Stimulated activated CD8-positive, alpha-beta memory T cell treated with anti-CD3 and anti-CD28 coated beads, Interleukin-12 subunit alpha, Interleukin-12 subunit beta, amount 100 ng/mL, for 4 hours (primary cell): ENCODE data around the gene KYAT1.
A peak's percentile ranks its signal among the peaks of the same experiment; 100 is the strongest.

Source experiments
- DNase-seq: peaks from one replicate; pipeline ENCODE4 v3.0.0-alpha.2; 2020; ENCODE audit warnings: low read depth

Gene KYAT1

DNA sequence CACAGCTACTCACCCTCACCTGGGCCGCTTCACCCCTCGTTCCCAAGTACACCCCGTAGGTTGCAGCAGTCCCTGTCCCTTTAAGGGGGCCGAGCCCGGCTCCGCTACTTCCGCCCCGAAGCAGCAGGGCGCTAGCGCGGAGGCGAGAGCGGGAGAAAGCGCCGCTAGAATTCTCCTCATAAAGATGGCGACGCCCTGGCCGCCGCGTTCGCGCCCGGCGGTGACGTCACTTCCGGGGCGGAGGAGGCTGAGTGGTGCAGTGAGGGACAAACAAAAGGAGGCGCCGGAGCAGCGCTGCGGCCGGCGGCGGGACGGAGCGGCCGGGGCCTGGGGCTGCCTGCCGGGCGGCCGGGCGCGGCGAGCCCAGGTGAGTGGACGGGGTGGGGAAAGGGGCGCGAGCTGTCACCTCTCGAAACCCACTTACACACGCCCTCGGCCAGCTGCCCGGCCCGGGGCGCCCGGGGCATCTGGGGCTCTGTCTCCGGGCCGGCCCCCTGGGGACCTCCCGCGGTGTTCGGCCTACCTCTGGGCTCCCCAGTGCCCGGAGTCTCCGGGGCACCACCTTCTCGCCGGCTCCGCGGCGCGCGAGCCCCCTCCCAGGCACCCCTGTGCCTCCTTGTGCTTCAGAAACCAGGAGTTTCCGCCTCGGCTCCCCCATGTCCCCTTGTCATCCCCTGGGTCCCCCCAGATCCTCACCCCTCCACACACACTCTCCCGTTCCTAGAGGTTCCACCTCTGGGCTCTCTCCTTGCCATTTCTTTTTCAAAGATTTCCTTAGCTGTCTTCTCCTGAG is at the start of gene KYAT1, which contains the start of gene LRRC8A:
Gene KYAT1 (minus strand): TSS at position 67 of the 793 bp plus-strand sequence. CDS start 36,545 bp downstream, outside the sequence.
Gene LRRC8A (plus strand): TSS at position 250 of the 793 bp plus-strand sequence. CDS start 25,032 bp downstream, outside the sequence.
- DNase-seq, result peak; percentile 98

DNA sequence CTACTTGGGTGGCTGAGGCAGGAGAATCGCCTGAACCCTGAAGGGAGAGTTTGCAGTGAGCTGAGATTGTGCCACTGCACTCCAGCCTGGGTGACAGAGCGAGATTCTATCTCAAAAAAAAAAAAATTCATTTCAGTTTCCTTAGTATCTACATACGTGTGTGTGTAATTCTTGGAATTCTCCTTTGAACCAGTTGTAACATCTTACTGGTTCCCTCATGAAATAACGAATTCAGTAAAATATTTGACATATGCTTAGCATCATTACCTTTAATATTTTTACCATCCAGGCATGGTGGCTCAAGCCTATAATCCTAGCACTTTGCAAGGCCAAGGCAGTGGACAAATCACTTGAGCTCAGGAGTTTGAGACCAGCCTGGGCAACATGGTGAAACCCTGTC is 47.8 kb upstream of the KYAT1 start:
- DNase-seq, result no peak

DNA sequence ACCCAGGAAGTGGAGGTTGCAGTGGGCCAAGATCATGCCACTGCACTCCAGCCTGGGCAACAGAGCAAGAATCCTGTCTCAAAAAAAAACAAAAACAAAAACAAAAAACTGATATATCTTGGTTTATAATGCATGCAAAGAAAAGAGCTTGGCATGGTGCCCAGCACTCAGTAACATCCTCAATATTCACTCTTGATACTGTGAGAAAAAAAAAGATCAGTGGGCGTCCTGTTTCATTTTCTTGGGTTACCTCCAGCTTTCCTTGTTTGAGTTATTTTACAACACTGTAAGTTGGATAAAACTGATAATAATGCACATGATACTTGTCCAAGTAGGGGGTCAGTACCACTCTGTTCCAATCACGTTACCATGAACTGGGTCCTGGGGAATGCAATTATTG is 46.9 kb upstream of the KYAT1 start:
- no peak for DNase-seq

DNA sequence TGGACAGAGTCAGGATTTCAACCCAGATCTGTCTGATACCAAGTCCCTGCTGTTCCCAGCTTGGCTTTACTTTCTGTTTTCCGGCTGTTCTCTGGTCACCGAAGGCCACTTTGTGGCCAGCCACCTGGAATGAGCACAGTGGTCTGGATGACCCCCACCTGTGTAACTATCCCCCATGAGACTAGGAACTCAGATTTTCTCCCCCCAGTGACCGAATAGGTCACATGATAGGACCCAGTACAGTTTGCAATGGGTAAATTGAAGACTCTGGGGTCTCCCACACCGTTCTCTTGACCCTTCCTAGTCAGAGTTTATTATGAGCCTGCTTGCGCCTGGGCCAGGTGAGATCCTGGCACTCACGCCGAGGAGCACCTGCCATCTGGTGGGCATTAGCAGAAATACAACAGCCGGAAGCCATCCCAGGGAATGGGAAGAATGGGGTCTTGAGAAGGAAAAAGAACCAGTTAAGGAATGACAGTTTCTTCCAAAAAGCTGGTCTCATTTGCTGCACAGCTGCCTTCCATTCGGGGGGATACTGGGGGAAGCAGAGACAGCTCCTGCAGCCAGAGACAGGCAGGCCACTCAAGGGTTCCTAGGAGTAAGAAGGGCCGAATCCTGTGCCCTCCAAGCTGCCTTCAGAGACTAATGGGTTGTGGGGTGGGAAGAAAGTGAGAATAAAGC is 46.1 kb upstream of the KYAT1 start:
- no peak for DNase-seq

- DNase-seq, result no peak
These were observed 41.7 kb upstream of the KYAT1 start for GRCh38 chr9:128923493-128923883.

- no peak for DNase-seq
These were observed 40.4 kb upstream of the KYAT1 start for GRCh38 chr9:128921881-128922763.

- DNase-seq, result no peak
These were observed 38.8 kb upstream of the KYAT1 start, which contains the start of gene PHYHD1 for GRCh38 chr9:128920381-128921058. Gene PHYHD1 (plus strand): TSS chr9:128920982. CDS start chr9:128922324, 1,342 bp downstream.

- DNase-seq, result no peak
These were observed 37.8 kb upstream of the KYAT1 start for GRCh38 chr9:128919402-128920089.

- DNase-seq, result no peak
These were observed 37.2 kb upstream of the KYAT1 start for GRCh38 chr9:128918921-128919320.

GRCh38 chr9:128917151-128917849 is 35.5 kb upstream of the KYAT1 start:
- no peak for DNase-seq

GRCh38 chr9:128916745-128917144 is 35.0 kb upstream of the KYAT1 start:
- no peak for DNase-seq

GRCh38 chr9:128916204-128916603 is 34.5 kb upstream of the KYAT1 start:
- no peak for DNase-seq

- DNase-seq, result no peak
These were observed 32.4 kb upstream of the KYAT1 start for GRCh38 chr9:128913995-128914772.

DNA sequence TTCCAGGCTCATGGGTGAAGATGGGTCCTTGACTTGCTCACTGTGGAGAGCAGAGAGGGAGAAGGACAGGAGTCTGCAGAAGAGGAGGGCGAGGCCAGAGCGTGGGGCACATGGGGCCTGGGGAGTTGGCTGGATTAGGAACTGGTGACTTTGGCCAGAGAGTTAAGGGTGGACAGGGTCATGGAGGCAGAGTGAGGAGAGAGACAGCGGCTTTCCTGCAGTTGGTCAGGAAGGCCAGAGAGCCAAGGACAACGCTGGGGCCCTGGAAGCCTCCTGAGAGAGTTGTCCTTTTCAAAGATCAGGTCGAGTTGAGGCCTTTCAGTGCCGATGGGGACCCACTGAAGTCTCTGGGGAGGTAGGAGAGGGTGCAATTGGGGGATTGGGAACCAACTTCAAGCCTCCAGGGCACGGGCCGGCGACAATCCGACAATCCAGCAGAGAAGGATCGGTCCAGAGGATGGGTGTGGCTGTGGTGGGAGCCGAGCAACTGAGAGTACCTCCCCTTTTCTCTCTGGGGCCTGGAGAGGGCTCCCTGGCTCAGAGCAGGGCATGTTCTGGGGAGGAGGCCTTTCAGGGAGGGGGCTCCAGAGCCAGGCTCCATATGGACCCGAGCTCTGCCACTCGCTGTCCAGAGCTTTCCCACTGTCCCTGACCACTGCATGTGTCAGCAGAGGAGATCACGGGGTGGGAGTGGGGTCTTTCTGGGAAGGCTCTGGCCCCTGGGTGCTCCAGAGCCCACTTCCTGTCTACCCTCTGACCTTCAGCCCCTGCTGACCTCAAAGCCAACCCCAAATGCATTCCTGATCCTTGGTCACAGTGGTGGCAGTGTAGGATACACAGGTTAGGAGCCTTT is 31.5 kb upstream of the KYAT1 start:
- DNase-seq, result no peak

- no peak for DNase-seq
These were observed 30.6 kb upstream of the KYAT1 start for GRCh38 chr9:128912270-128912853.

- DNase-seq, result no peak
These were observed 29.8 kb upstream of the KYAT1 start for GRCh38 chr9:128911529-128912035.

- no peak for DNase-seq
These were observed 29.2 kb upstream of the KYAT1 start for GRCh38 chr9:128910906-128911305.

GRCh38 chr9:128909859-128910258 is 28.1 kb upstream of the KYAT1 start:
- no peak for DNase-seq
